Thoracic aorta (tissue), 2 donors: Measurements from ENCODE around the gene SUFU. TPM values are rescaled to one million over a fixed set of nuclear protein-coding genes. Genes with fewer than 3 reads are reported as not detected.

ENCODE experiments used
- ATAC-seq: fragments of 150-250 bp; one replicate; pipeline ENCODE4 v1.8.0; 2017; ENCODE audit warnings: low read depth; ENCODE audit not compliant: insufficient number of reproducible peaks, low FRiP score
- DNase-seq: peaks from one replicate; pipeline ENCODE4 v3.0.0-alpha.2; 2020; ENCODE audit warnings: low spot score
- H3K27ac ChIP-seq, 2 donors: fragments of 200-600 bp; sonication (generic); 1 replicate in 1 of 2; 2 replicates in 1 of 2; pipeline ENCODE4 v1.5.1; 2016; ENCODE audit warnings: mild to moderate bottlenecking in 2 of 2, moderate library complexity in 2 of 2
- H3K27me3 ChIP-seq: fragments of 200-600 bp; sonication (generic); replicated peaks from 2 replicates; pipeline ENCODE4 v1.6.0; 2016; ENCODE audit warnings: mild to moderate bottlenecking; ENCODE audit not compliant: insufficient read depth
- H3K36me3 ChIP-seq: fragments of 200-600 bp; sonication (generic); one replicate; pipeline ENCODE4 v1.5.1; 2016
- H3K4me1 ChIP-seq, 2 donors: fragments of 200-600 bp; sonication (generic); 1 replicate in 1 of 2; 2 replicates in 1 of 2; pipeline versions ENCODE4 v1.5.1 to v1.6.0; 2016; ENCODE audit warnings: low read depth in 2 of 2, mild to moderate bottlenecking in 1 of 2; ENCODE audit not compliant: control insufficient read depth in 1 of 2
- H3K4me3 ChIP-seq: fragments of 200-600 bp; sonication (generic); 2 replicates; pipeline ENCODE4 v1.5.1; 2016; ENCODE audit warnings: mild to moderate bottlenecking
- H3K9me3 ChIP-seq: fragments of 200-600 bp; sonication (generic); 2 replicates; pipeline ENCODE4 v1.5.1; 2016
- CTCF ChIP-seq: fragments of 200-600 bp; sonication (generic); IDR thresholded peaks from one replicate; pipeline ENCODE4 v1.5.1; 2019; ENCODE audit warnings: antibody characterized with exemption
- total RNA-seq, 2 donors: library from RNA; depleted of rRNA; stranded (reverse); fragments of >200 nt; gene quantifications; one replicate each; pipeline versions ENCODE4 v1.1.0 to v1.2.3, GENCODE V29; 2016

The SUFU gene
- total RNA-seq, 2 donors from 2014 or later = 4.6 to 7.6 TPM

DNA sequence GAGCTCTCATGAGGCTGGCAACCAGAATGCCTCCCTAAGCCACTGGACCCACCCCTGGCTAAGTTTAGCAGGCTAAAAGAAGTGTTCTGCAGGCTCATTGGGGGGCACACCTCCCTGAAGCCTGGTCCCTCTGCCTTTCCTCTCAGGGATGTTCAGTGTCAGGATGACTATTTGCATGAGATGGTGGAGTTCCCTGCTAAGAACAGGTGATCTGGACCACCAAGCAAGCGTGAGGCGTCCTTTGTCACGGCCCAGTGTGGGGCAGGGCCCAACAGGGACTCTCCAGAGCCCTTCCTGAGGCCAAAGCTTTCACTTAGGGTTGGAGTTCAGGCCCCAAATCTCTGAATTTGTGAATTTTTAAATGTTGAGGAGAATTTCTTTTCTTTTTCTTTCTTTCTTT, 12.0 kb downstream of the SUFU start:
- no peaks in the 10 kb centered on the region for H3K9me3 ChIP-seq
- ATAC-seq (no peak), DNase-seq (no peak)
- no peaks in the 10 kb centered on the region for H3K27me3 ChIP-seq
- TF ChIP-seq CTCF = no peak
- peaks cover 14% of the 10 kb centered on the region for H3K36me3 ChIP-seq
- no peak overlapping the region for H3K4me3 ChIP-seq
- H3K27ac ChIP-seq = no peak overlapping the region
- H3K4me1 ChIP-seq = peaks cover 0 to 8% of the 10 kb centered on the region in 2 donors

- DNase-seq = no peak
Observed at GRCh38 chr10:102517553-102517952, 13.8 kb downstream of the SUFU start.

GRCh38 chr10:102519246-102519825, 15.6 kb downstream of the SUFU start:
- DNase-seq = no peak
- ATAC-seq = peak; percentile 25
- Histone ChIP-seq H3K27ac (no peak overlapping the region), H3K36me3 (peaks cover 10% of the 10 kb centered on the region), H3K9me3 (no peaks in the 10 kb centered on the region), H3K4me3 (no peak overlapping the region), H3K4me1 (peaks cover 3 to 22% of the 10 kb centered on the region in 2 donors), H3K27me3 (no peaks in the 10 kb centered on the region)
- no peak for TF ChIP-seq CTCF

More at GRCh38 chr10:102517553-102517952, 13.8 kb downstream of the SUFU start:
- Histone ChIP-seq H3K4me1 (peaks cover 0 to 8% of the 10 kb centered on the region in 2 donors), H3K4me3 (no peak overlapping the region), H3K27ac (no peak overlapping the region), H3K27me3 (no peaks in the 10 kb centered on the region), H3K36me3 (peaks cover 10% of the 10 kb centered on the region), H3K9me3 (no peaks in the 10 kb centered on the region)
- TF ChIP-seq CTCF = no peak
- no peak for ATAC-seq

- TF ChIP-seq CTCF = no peak
- H3K27ac ChIP-seq = peak overlapping the region in 1 of 2 donors; percentile 14
- ATAC-seq (no peak), DNase-seq (no peak)
- no peaks in the 10 kb centered on the region for H3K9me3 ChIP-seq
- H3K4me1 ChIP-seq = peaks cover 3 to 26% of the 10 kb centered on the region in 2 donors
- H3K27me3 ChIP-seq = no peaks in the 10 kb centered on the region
- H3K4me3 ChIP-seq = no peak overlapping the region
- H3K36me3 ChIP-seq = peaks cover under 1% of the 10 kb centered on the region
Observed at GRCh38 chr10:102522874-102523249, 19.1 kb downstream of the SUFU start.

GRCh38 chr10:102523250-102524029, 19.7 kb downstream of the SUFU start:
- H3K27ac ChIP-seq = peak overlapping the region in 1 of 2 donors; percentile 14
- H3K9me3 ChIP-seq = no peaks in the 10 kb centered on the region
- ATAC-seq (no peak), DNase-seq (no peak)
- peaks cover 3 to 29% of the 10 kb centered on the region in 2 donors for H3K4me1 ChIP-seq
- TF ChIP-seq CTCF = no peak
- H3K27me3 ChIP-seq = no peaks in the 10 kb centered on the region
- H3K4me3 ChIP-seq = no peak overlapping the region
- no peaks in the 10 kb centered on the region for H3K36me3 ChIP-seq
